ENCODE data around the gene RAB36. TPM values are rescaled to one million over a fixed set of nuclear protein-coding genes. Genes with fewer than 3 reads are reported as not detected.
A peak's percentile ranks its signal among the peaks of the same experiment; 100 is the strongest.

RAB36 gene
- total and polyA plus RNA-seq, 9 of the 15 experiments (the other 6 are each of a cell fraction or from before 2014, with no cell fraction given) = 0.04 to 0.50 (median 0.08) TPM; not detected in 3

DNA sequence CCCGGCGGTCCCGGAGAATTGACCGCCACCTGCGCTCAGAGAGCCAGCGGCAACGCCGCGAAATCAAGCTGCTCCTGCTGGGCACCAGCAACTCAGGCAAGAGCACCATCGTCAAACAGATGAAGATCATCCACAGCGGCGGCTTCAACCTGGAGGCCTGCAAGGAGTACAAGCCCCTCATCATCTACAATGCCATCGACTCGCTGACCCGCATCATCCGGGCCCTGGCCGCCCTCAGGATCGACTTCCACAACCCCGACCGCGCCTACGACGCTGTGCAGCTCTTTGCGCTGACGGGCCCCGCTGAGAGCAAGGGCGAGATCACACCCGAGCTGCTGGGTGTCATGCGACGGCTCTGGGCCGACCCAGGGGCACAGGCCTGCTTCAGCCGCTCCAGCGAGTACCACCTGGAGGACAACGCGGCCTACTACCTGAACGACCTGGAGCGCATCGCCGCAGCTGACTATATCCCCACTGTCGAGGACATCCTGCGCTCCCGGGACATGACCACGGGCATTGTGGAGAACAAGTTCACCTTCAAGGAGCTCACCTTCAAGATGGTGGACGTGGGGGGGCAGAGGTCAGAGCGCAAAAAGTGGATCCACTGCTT is 49.4 kb upstream of the RAB36 start (continued):
- TF ChIP-seq, protein P1, sequence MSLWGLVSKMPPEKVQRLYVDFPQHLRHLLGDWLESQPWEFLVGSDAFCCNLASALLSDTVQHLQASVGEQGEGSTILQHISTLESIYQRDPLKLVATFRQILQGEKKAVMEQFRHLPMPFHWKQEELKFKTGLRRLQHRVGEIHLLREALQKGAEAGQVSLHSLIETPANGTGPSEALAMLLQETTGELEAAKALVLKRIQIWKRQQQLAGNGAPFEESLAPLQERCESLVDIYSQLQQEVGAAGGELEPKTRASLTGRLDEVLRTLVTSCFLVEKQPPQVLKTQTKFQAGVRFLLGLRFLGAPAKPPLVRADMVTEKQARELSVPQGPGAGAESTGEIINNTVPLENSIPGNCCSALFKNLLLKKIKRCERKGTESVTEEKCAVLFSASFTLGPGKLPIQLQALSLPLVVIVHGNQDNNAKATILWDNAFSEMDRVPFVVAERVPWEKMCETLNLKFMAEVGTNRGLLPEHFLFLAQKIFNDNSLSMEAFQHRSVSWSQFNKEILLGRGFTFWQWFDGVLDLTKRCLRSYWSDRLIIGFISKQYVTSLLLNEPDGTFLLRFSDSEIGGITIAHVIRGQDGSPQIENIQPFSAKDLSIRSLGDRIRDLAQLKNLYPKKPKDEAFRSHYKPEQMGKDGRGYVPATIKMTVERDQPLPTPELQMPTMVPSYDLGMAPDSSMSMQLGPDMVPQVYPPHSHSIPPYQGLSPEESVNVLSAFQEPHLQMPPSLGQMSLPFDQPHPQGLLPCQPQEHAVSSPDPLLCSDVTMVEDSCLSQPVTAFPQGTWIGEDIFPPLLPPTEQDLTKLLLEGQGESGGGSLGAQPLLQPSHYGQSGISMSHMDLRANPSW (CRISPR knock-in tag; IDR thresholded peaks at IDR 0.05) = peak; percentile 4; the same call in 1 of the 2 replicates
- no peak for TF ChIP-seq CEBPB (tag; IDR thresholded peaks at IDR 0.05)
- TF ChIP-seq ZBED1 (IDR thresholded peaks at IDR 0.05) = no peak
- TF ChIP-seq PPARD (CRISPR knock-in tag; IDR thresholded peaks at IDR 0.05) = no peak
- no peak for TF ChIP-seq KHSRP (IDR thresholded peaks at IDR 0.05)
- TF ChIP-seq ZNF436 (CRISPR knock-in tag; IDR thresholded peaks at IDR 0.05) = no peak
- TF ChIP-seq ZNF76 (CRISPR knock-in tag; IDR thresholded peaks at IDR 0.05; ENCODE audit: borderline replicate concordance) = no peak
- TF ChIP-seq ZNF282 (CRISPR knock-in tag; IDR thresholded peaks at IDR 0.05) = no peak
- TF ChIP-seq GABPB1 (CRISPR knock-in tag; IDR thresholded peaks at IDR 0.05) = no peak
- TF ChIP-seq, protein P2, sequence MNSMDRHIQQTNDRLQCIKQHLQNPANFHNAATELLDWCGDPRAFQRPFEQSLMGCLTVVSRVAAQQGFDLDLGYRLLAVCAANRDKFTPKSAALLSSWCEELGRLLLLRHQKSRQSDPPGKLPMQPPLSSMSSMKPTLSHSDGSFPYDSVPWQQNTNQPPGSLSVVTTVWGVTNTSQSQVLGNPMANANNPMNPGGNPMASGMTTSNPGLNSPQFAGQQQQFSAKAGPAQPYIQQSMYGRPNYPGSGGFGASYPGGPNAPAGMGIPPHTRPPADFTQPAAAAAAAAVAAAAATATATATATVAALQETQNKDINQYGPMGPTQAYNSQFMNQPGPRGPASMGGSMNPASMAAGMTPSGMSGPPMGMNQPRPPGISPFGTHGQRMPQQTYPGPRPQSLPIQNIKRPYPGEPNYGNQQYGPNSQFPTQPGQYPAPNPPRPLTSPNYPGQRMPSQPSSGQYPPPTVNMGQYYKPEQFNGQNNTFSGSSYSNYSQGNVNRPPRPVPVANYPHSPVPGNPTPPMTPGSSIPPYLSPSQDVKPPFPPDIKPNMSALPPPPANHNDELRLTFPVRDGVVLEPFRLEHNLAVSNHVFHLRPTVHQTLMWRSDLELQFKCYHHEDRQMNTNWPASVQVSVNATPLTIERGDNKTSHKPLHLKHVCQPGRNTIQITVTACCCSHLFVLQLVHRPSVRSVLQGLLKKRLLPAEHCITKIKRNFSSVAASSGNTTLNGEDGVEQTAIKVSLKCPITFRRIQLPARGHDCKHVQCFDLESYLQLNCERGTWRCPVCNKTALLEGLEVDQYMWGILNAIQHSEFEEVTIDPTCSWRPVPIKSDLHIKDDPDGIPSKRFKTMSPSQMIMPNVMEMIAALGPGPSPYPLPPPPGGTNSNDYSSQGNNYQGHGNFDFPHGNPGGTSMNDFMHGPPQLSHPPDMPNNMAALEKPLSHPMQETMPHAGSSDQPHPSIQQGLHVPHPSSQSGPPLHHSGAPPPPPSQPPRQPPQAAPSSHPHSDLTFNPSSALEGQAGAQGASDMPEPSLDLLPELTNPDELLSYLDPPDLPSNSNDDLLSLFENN (IDR thresholded peaks at IDR 0.05; ENCODE audit: low read depth in 2 of 2, low read length in 2 of 2) = no peak
- peak; percentile 84 for TF ChIP-seq MCM3 (IDR thresholded peaks at IDR 0.05)
- no peak for TF ChIP-seq ZBTB7A (IDR thresholded peaks at IDR 0.05; ENCODE audit: borderline replicate concordance, control insufficient read depth, low read depth, low read length)
- no peak for TF ChIP-seq RBM14 (IDR thresholded peaks at IDR 0.05; ENCODE audit: borderline replicate concordance, insufficient read depth, low read depth, low read length)
- no peak for TF ChIP-seq POLR3G (IDR thresholded peaks at IDR 0.05; ENCODE audit: extremely low read depth, insufficient read length, insufficient replicate concordance)
- TF ChIP-seq ZNF239 (CRISPR knock-in tag; IDR thresholded peaks at IDR 0.05) = no peak
- no peak for TF ChIP-seq EP400 (IDR thresholded peaks at IDR 0.05)
- TF ChIP-seq, protein P3, sequence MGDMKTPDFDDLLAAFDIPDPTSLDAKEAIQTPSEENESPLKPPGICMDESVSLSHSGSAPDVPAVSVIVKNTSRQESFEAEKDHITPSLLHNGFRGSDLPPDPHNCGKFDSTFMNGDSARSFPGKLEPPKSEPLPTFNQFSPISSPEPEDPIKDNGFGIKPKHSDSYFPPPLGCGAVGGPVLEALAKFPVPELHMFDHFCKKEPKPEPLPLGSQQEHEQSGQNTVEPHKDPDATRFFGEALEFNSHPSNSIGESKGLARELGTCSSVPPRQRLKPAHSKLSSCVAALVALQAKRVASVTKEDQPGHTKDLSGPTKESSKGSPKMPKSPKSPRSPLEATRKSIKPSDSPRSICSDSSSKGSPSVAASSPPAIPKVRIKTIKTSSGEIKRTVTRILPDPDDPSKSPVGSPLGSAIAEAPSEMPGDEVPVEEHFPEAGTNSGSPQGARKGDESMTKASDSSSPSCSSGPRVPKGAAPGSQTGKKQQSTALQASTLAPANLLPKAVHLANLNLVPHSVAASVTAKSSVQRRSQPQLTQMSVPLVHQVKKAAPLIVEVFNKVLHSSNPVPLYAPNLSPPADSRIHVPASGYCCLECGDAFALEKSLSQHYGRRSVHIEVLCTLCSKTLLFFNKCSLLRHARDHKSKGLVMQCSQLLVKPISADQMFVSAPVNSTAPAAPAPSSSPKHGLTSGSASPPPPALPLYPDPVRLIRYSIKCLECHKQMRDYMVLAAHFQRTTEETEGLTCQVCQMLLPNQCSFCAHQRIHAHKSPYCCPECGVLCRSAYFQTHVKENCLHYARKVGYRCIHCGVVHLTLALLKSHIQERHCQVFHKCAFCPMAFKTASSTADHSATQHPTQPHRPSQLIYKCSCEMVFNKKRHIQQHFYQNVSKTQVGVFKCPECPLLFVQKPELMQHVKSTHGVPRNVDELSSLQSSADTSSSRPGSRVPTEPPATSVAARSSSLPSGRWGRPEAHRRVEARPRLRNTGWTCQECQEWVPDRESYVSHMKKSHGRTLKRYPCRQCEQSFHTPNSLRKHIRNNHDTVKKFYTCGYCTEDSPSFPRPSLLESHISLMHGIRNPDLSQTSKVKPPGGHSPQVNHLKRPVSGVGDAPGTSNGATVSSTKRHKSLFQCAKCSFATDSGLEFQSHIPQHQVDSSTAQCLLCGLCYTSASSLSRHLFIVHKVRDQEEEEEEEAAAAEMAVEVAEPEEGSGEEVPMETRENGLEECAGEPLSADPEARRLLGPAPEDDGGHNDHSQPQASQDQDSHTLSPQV (IDR thresholded peaks at IDR 0.05) = no peak
- no peak for TF ChIP-seq ZNF121 (CRISPR knock-in tag; conservative IDR thresholded peaks at IDR 0.05)
- TF ChIP-seq ZNF79 (CRISPR knock-in tag; IDR thresholded peaks at IDR 0.05; ENCODE audit: low read depth) = no peak
- TF ChIP-seq NFIC (IDR thresholded peaks at IDR 0.05) = no peak

All from K562 (cell line).